Stimulated activated CD4-positive, alpha-beta T cell treated with anti-CD3 and anti-CD28 coated beads, TNF-alpha, amount 100 ng/mL, for 1 hour (primary cell): ENCODE results near the gene LGALS3BP.

Experiments
- DNase-seq, 3 donors: peaks; one replicate each; pipeline ENCODE4 v3.0.0-alpha.2; 2020; ENCODE audit warnings: low read depth in 3 of 3, low spot score in 1 of 3

Gene LGALS3BP

GRCh38 chr17:79014158-79014758 lies 34.5 kb upstream of the LGALS3BP start:
- DNase-seq, result no peak

DNA sequence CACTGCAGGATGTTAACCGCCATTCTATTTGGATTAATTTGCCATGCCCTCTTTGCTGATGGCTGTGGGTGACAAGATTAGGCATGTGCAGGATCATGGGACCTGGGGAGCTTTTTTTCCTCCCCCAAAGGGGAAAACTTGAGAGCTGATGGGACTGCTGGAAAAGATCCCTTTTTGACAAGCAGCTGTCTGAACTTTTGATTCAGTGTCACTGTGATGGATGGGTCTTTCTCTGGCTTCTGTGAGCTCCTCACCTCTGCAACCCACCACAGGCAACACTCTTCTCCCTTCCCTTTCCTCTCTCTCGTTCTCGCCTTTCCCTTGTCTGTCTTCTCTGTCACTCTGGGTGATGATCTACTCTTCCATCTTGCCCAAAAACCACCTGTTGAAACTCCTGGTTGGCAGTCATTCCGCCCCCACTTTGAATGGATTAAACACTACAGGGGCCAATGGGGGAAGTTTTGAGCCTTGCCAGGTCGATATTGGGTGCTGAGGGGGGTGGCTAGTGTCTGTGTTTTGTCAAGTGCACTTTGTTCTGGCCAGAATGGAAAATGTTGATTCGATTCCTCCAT lies 32.9 kb upstream of the LGALS3BP start:
- DNase-seq, result no peak

DNA sequence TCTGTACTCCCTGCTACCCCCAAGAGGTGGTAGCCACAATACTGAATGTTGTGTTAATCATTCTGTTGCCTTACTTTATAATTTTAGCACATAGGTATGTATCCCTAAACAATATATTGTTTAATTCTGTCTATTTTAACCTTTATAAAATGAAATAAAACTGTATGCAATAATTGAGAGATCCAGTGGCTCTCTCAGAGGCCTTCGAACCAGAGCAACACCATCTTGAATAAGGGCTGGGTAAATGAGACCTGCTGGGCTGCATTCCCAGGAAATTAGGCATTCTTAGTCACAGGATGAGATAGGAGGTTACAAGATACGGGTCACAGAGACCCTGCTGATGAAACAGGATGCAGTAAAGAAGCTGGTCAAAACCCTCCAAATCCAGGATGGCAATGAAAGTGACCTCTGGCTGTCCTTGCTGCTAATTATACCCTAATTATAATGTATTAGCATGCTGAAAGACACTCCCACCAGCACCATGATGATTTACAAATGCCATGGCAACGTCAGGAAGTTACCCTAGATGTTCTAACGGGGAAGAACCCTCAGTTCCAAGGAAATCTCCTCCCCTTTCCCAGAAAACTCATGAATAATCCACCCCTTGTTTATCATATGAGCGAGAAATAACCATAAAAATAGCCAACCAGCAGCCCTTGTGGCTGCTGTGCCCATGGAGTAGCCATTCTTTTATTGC lies 31.9 kb upstream of the LGALS3BP start:
- no peak for DNase-seq

- DNase-seq, result no peak
Measured at GRCh38 chr17:79010304-79010646, 30.6 kb upstream of the LGALS3BP start.

GRCh38 chr17:79009397-79010303 lies 29.9 kb upstream of the LGALS3BP start, which contains the start of gene CANT1:
Gene CANT1, minus strand, starts transcription at chr17:79009764. Its CDS starts 12,142 bp downstream, at chr17:78997622.
- peak; percentile 66 to 71 (median 71) for DNase-seq

DNA sequence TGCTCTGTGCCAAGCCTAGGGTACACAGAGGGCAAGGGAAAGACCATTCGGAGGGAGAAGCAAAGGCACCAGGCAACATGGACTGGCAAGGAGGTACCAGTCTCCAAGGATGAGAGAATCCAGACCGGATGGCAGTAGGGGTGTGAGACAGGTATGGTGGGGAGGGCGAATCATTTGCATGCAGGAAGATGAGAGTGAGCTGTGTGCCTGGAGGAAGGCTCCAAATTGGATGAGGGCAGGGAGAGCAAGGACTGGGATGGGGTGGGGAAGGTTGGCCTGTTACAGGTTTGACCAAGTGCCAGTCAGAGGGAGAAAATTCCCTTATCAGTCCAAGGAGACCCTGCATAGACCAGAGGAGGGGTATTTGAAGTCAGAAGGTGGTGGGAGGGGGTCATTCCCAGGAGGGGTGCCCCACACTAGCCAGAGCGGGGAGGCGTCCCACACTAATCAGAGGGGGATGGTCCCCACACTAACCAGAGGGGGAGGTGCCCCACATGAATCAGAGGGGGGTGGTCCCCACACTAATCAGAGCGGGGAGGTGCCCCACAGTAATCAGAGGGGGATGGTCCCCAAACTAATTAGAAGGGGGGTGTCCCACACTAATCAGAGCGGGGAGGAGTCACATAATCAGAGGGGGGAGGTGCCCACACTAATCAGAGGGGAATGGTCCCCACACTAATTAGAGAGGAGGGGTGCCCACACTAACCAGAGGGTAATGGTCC lies 29.1 kb upstream of the LGALS3BP start:
- no peak for DNase-seq

DNA sequence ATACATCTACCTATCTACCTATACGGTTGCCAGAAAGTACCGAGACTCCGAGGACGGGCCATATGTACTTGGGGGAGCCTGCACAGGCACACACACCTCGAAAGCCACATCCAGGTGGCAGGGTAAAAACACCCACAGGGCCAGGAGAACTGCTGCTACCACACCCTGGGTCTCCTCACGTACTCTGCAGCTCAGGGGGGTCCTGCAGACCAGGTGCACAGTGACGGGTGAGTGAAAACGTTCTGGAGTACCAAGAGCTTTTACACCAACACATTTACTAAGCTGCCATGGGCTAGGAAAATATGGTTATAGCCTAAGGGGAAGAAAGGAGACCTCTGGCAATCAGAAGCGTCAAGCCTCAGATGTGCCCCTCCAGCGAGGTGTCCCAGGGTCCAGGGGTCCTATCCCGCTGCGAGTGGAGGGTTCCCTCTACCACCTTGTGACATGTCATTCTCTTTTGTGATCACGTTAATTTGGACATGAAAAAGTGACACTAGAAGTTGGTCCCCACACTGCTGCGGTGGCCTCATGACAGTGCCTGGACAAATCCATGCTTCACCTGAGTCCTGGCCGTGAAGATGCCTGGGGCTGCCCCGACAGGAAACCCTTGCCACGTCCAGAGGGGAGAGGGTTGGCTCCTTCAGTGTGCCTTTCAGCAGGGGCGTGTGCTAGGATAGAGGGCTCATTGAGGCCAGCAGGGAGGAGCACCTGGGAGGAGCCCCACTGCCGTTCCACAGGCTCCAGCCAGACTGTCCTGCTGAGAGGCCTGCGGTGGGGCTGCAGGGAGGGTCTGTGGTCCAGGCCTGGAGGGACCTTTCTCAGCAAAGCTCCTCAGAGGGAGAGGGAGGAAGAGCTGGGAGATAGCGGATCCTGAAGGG lies 28.0 kb upstream of the LGALS3BP start:
- no peak for DNase-seq

DNA sequence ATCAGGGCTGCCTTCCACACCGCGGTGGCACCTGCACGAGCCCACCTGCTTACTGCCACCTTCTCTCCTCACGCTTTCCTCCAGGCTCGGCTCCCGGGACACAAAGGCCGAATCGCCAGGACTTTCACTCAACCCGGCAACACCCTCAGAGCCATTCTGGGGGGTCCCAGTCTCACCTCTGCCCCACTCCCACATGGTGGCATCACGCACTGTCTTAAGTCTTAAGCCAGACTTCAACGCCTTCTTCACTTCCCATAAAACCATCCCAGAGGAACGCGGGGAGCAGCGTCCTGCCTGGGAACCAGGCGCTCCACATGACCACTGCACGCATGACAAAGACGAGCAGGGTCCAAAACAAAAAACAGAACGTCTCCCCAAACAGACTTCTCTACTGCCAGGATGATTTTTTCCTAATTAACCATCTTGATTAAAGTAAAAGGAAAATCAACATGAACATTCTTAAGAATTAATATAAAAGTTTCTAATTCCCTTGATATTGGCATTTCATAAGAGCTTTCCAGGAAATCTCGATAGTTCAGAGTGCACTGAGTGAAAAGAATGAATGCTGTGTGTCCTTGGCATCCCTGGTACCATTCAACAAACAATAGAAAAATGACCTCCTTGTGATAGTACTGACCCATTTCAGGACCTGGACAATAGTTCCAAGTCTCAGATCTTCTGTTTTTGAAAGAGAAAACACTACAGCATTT lies 27.2 kb upstream of the LGALS3BP start:
- DNase-seq, result no peak

- DNase-seq, result no peak
Measured at GRCh38 chr17:79006046-79006445, 26.3 kb upstream of the LGALS3BP start.

DNA sequence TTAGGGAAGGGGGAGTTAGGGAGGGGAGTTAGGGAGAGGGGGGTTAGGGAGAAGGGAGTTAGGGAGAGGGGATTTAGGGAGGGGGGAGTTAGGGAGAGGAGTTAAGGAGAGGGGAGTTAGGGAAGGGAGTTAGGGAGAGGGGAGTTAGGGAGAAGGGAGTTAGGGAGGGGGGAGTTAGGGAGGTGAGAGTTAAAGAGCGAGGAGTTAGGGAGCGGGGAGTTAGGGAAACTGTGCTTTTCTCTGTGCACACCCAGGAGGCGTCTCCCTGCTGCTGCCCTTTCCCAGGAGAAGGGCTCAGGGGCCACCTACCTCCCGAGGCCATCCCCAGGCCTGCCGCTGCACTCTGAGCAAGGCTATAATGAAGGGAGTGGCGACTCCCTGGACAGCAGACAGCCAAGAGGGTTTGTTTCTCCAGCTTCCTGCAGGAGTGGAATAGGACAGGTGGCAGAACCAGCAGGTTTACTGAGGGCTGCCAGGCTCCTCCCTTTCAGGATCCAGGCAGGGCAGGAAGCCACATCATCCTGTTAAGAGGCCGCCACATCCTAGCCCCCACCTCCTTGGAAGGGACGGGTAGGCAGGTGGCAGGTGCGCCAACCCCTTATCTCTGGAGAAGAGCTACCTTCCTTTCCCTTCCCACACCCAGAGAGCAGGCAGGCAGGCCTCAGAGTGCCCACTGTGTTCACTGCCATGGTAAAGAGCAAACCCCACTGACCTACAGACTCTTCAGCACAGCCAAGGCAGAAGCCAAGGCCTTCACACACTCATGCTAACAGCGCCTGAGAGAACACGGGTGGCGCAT lies 25.5 kb upstream of the LGALS3BP start:
- no peak for DNase-seq

- DNase-seq, result no peak
Measured at GRCh38 chr17:79003661-79004411, 24.1 kb upstream of the LGALS3BP start.

DNA sequence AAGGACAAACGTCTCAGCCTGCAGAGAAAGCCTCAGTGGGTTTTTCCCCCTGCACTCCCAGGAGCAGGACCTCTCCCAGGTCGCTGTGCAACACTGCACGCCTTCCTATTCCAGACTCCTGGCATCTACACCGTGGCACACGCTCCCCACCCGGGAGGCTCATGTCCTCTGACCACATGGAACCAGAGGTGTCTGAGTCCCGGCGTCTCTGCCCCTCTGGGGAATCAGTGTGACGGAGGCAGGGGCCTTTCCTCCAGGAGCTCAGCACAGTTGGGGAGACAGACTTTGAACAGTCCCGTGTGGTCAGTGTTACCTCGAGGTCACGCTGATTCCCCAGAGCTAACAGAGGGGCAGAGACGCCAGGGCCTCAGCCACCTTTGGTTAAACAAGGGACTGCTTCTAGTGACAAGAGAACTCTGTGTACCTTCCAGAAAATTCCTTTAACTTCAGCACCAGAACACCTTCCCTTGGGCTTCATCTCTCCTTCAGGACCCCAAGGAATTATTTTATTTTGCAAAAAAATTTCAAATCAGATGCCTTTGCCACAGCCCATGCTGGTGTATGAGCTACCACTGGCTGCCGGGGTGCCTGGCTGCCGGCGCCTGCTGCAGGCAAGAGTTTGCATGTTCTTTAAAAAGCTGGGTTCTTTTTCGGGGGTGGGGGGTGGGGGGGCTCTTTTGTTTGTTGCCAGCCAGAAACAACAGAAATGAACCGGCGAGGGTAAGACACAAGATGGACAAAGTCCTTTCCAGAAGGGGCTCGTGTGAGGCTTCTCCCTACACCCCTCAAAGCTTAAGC lies 23.3 kb upstream of the LGALS3BP start:
- DNase-seq, result no peak

- DNase-seq, result no peak
Measured at GRCh38 chr17:79002291-79002690, 22.6 kb upstream of the LGALS3BP start.

DNA sequence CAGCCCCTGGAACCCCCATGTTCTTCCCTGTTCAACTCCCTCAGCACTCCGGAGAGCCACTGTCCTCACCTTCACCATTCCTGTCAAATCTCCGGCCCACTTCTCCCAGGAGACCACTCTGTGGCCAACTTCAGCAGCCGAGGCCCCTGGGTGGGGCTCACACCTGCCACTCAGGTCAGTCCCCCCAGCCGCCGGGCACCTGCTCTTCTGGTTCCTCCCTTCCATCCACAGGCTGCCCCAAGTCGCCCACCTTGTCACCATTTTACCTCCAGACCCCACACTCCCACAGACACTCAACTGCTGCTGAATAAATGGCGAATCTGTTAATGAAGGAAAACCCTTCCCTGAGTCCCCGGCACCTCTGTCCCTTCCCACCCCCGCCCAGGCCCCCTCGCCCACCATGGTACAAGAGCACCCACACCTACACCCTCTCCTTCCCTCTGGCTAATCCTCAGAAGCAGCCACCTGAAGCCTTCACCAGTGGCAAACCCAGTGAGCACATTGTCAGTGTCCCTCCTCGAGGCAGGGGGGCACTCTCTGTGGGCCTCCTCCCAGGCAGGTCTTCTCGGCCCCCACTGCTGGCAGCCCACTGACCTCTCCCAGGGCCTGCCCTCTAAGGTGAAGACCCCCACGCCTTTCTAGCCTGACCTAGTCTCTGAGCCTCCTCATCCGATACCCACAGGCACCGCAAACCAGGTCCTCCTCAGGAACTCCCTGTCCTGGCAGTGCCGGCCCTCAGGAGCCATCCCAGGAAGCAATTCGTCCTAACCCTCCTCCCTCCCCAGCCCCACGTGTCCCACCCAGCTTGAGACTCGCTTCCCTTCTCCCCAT lies 21.7 kb upstream of the LGALS3BP start:
- no peak for DNase-seq

- no peak for DNase-seq
Measured at GRCh38 chr17:79000396-79001189, 20.9 kb upstream of the LGALS3BP start.
